Gastroesophageal sphincter (tissue), 3 donors: ENCODE measurements around the gene SHISA3.

Experiments used
- CTCF ChIP-seq, 4 experiments: fragments of 200-600 bp in 2 of 4; fragments of 450-650 bp in 2 of 4; sonication (generic) in 1 of 4; IDR thresholded peaks; one replicate each; pipeline ENCODE4 v1.5.1; 2017 to 2019; ENCODE audit warnings: antibody characterized with exemption in 4 of 4, mild to moderate bottlenecking in 2 of 4, moderate library complexity in 2 of 4
- EP300 ChIP-seq: sonication (generic); formaldehyde crosslinking; IDR thresholded peaks from one replicate; pipeline ENCODE4 v1.6.1; 2017; ENCODE audit warnings: antibody characterized with exemption, mild to moderate bottlenecking
- POLR2A ChIP-seq, 2 donors: fragments of 450-650 bp; IDR thresholded peaks; one replicate each; pipeline ENCODE4 v1.6.1; 2017; ENCODE audit warnings: antibody characterized with exemption in 2 of 2, mild to moderate bottlenecking in 2 of 2, moderate library complexity in 1 of 2
- POLR2AphosphoS5 ChIP-seq: sonication (generic); formaldehyde crosslinking; IDR thresholded peaks from one replicate; pipeline ENCODE4 v1.6.1; 2017; ENCODE audit warnings: antibody characterized with exemption

- TF ChIP-seq CTCF (IDR thresholded peaks at IDR 0.05) (no peak), POLR2A (IDR thresholded peaks at IDR 0.05) (no peak), EP300 (no peak), POLR2AphosphoS5 (no peak)
Measured at GRCh38 chr4:42446823-42447222, 49.5 kb downstream of the SHISA3 start.
